ENCODE data around the gene EYS.
"Not testable (repeated sequence)": the region's sequence is repeated elsewhere in the genome, so short reads cannot be mapped to it uniquely, and the experiment has no call there.

Gene EYS

DNA sequence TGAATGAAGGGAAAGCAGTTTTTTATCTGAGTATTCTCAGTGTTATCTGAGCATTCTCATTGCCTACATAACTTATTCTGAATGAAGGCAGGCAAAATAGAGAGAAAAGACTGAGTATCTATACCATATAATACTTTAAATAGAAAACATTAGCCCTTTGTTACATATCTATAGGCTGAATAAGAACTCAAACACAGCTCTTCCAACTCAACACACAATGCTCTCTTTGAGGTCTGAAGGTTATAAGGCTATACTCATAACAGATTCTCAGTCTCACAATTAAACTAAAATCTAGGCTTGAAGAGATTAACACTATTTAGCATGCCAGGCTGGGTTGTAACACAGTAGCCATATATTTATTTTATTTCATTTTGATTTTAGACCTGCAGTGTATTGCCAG is 56.9 kb downstream of the EYS start:
- ATAC-seq (no peak), DNase-seq (ENCODE audit: low spot score in 2 of 2) (no peak)
- no peaks in the 10 kb centered on the region for H3K36me3 Mint-ChIP-seq
- no peak overlapping the region for H3K4me3 Mint-ChIP-seq
- H3K27ac Mint-ChIP-seq: no peak overlapping the region
- H3K9me3 Mint-ChIP-seq: peaks cover 32% of the 10 kb centered on the region
- no peaks in the 10 kb centered on the region for H3K4me1 Mint-ChIP-seq

DNA sequence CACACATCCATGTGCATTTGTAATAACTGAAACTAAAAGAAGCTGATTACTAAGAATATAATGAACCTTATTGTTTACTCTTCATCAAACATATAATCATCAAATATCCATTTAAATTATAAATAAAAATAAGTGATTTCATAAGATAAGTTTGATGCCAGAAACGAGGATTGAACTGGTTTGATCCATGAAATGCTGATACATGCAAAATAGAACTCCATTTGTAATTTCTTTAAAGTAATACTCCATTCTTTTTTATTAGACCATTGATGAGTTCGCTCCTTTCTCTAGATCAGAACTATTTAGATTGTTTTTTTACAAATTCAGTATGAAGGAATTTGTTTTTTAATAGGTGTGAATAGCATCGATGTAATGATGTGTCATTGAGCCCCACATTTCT is 57.6 kb downstream of the EYS start:
- peaks cover 32% of the 10 kb centered on the region for H3K9me3 Mint-ChIP-seq
- ATAC-seq (no peak), DNase-seq (ENCODE audit: low spot score in 2 of 2) (no peak)
- H3K4me1 Mint-ChIP-seq: no peaks in the 10 kb centered on the region
- no peak overlapping the region for H3K4me3 Mint-ChIP-seq
- H3K36me3 Mint-ChIP-seq: no peaks in the 10 kb centered on the region
- no peak overlapping the region for H3K27ac Mint-ChIP-seq

DNA sequence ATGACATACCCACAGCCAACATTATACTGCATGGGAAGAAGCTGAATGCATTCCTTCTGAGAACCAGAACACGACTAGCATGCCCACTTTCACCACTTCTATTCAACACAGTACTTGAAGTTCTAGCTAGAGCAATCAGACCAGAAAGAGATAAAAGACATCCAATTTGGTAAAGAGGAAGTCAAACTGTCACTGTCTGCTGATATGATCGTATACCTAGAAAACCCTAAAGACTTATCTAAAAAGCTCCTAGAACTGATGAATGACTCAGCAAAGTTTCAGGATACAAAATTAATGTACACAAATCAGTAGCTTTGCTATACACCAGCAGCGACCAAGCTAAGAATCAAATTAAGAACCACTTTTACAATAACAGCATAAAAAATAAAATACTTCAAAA is 60.5 kb downstream of the EYS start:
- no peak for DNase-seq (ENCODE audit: low spot score in 2 of 2)
- Mint-ChIP-seq H3K4me3 (no peak overlapping the region), H3K4me1 (no peaks in the 10 kb centered on the region), H3K36me3 (no peaks in the 10 kb centered on the region), H3K27ac (no peak overlapping the region), H3K9me3 (peaks cover 24% of the 10 kb centered on the region)
- ATAC-seq: no peak

DNA sequence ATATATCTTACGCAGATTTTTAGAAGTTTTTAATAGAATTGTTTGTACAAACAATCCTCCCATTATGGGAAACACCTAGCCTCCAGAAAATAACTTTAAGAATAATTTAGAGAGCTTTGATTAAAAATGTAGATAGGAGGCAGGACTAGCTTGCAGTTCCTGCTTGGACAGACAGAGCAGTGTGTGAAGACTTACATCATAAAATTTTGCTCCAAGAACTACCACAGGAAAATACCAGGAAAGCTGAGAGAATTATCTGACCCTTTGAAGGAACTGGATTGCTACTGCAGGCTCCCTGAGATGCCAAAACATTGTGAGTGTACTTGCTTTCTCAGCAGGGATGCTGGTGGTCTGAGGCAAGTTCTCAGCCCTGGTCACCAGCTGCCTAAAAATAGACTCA is 64.2 kb downstream of the EYS start:
- DNase-seq (ENCODE audit: low spot score in 2 of 2) (no peak), ATAC-seq (no peak)
- Mint-ChIP-seq H3K36me3 (no peaks in the 10 kb centered on the region), H3K9me3 (peaks cover 18% of the 10 kb centered on the region), H3K4me3 (no peak overlapping the region), H3K4me1 (no peaks in the 10 kb centered on the region), H3K27ac (no peak overlapping the region)

DNA sequence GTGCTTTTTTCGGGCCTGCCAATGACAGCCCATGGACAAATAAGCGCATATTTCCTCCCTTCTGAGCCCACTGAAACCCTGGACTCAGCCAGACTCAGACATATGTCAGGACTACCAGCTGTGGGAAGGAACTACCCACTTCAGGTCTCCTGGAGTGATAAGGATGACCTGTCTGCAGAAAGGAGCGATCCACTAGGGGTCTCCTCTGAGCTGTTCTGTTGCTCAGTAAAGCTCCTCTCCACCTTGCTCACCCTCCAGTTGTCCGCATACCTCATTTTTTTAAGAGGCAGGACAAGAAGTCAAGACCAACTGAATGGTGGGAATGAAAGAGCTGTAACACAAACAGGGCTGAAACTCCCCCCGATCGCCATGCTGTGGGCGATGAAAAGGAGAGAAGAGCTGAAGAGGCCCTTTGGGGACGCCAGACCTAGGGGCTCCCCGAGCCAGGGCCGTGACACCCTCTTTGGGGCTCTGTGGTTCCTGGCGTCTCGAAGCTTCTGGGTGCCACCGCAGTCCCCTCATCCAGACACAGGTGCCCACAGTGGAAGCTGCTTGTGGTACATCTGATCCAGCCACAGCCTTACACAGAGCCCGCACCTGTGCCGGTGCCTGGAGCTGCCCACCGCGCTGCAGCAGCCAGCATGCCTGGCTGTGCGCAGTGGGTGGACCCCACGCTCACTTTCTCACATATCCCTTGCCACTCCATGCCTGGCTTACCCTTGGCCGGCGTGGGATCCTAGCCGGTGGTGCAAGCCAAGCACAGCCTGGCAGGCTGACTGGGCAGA is 68.8 kb downstream of the EYS start:
- H3K4me3 Mint-ChIP-seq: no peak overlapping the region
- no peak for DNase-seq (ENCODE audit: low spot score in 2 of 2)
- H3K36me3 Mint-ChIP-seq: no peaks in the 10 kb centered on the region
- H3K4me1 Mint-ChIP-seq: no peaks in the 10 kb centered on the region
- H3K9me3 Mint-ChIP-seq: peaks cover 20% of the 10 kb centered on the region
- no peak overlapping the region for H3K27ac Mint-ChIP-seq
- ATAC-seq: no peak

DNA sequence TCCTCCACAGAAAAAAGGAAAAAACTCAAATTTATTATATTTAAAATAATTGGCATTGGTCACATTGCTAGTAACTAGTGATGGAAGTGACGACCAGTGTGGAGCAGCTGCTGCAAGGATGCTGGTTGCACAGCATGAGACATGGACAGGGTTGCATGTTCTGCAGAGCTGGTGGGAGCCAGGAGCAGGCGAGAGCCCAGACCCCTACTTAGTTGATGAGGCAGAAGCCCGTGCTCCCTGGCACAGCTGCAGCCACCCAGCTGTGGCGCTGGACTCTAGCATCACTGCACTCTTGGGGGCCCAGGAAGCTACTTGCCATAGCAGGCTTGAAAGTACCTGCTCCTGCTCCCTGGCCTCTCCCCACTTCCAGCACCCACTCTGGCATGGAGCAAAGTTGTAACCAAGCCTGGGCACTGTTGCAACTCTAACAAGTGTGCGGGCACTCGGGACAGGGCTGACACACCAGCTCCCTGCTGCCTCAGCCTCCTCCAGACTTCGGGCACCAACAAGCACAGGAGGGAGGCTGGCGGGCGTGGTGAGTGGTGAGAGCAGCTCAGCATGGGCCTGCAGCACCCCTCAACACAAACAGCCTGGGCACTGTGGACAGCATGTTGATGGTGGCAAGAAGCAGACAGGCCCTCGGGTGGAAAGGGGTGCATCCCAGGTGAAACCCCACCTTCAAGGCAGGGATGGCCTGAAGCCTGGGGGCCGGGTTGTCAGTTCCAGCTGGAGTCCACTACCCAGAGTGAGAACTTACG is 69.6 kb downstream of the EYS start:
- ATAC-seq: no peak
- Mint-ChIP-seq H3K36me3 (no peaks in the 10 kb centered on the region), H3K9me3 (peaks cover 20% of the 10 kb centered on the region), H3K4me1 (no peaks in the 10 kb centered on the region), H3K4me3 (no peak overlapping the region), H3K27ac (no peak overlapping the region)
- DNase-seq (ENCODE audit: low spot score in 2 of 2): no peak

DNA sequence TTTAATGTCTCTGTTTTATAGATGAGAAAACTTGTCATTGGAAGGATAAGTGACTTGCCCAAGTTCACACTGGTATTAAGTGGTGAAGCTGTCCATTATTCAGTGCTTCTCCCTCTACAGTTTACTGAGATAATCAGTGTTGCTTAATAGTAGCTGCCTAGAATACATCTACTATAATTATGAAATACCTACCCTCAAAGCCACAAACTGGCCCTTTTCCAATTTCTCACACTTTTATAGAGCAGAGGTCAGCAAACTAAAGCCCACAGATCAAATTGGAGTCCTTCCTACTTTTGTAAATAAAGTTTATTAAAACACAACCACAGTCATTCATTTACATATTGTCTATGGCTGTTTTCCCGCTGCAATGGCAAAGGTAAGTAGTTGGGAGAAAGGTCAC is 73.5 kb downstream of the EYS start:
- no peak overlapping the region for H3K4me3 Mint-ChIP-seq
- H3K9me3 Mint-ChIP-seq: peaks cover 22% of the 10 kb centered on the region
- H3K27ac Mint-ChIP-seq: no peak overlapping the region
- H3K36me3 Mint-ChIP-seq: no peaks in the 10 kb centered on the region
- H3K4me1 Mint-ChIP-seq: no peaks in the 10 kb centered on the region
- DNase-seq (ENCODE audit: low spot score in 2 of 2) (no peak), ATAC-seq (no peak)

DNA sequence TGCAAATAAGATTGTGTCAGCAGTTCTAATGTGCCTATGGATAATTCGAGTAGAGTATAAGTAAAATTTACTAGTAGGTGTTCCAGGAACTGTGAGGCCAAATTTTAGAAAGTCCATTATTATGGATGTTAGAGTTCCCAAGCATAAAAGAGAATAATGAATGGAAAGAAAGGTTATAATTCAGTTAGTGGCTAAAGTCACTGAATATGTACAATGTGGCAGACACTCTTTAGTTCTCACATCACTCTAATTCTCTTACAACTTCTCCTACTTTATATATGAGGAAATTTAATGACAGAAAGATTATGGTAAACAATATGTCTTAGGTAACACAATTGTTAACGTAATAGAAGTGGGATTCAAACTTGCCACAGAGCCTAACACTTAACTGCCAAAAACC is 75.3 kb downstream of the EYS start:
- ATAC-seq: no peak
- Mint-ChIP-seq H3K4me3 (no peak overlapping the region), H3K4me1 (no peaks in the 10 kb centered on the region), H3K9me3 (peaks cover 27% of the 10 kb centered on the region), H3K36me3 (no peaks in the 10 kb centered on the region), H3K27ac (no peak overlapping the region)
- no peak for DNase-seq (ENCODE audit: low spot score in 2 of 2)

DNA sequence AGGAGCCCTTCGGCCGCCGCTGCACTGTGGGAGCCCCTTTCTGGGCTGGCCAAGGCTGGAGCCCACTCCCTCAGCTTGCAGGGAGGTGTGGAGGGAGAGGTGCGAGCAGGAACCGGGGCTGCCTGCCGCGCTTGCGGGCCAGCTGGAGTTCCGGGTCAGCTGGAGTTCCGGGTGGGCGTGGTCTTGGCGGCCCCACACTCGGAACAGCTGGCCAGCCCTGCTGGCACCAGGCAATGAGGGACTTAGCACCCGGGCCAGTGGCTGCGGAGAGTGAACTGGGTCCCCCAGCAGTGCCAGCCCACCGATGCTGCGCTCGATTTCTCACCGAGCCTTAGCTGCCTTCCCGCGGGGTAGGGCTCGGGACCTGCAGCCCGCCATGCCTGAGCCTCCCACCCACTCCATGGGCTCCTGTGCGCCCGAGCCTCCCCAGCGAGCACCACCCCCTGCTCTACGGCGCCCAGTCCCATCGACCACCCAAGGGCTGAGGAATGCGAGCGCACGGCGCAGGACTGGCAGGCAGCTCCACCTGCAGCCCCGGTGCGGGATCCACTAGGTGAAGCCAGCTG is 79.5 kb downstream of the EYS start:
- ATAC-seq; H3K36me3 Mint-ChIP-seq; H3K4me1 Mint-ChIP-seq; H3K4me3 Mint-ChIP-seq; H3K27ac Mint-ChIP-seq; DNase-seq (ENCODE audit: low spot score in 2 of 2): not testable (repeated sequence)
- peaks cover 15% of the 10 kb centered on the region for H3K9me3 Mint-ChIP-seq

DNA sequence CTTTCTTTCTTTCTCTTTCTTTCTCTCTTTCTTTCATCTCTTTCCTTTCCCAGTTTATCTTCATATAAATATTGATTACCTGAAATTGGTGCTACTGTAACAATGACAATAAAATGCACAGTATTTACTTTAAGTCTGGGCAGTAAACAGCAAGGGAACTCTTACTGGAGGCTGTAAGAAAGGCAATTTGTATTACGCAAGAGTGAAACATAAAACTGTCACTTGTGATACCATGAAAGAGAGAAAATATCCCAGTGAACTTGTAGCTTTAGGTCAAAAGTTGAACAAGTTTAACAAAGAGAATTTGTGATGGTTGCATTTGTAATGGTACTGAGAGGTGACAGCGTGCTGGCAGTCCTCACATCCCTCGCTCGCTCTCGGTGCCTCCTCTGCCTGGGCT is 80.0 kb downstream of the EYS start:
- ATAC-seq (no peak), DNase-seq (ENCODE audit: low spot score in 2 of 2) (no peak)
- no peak overlapping the region for H3K4me3 Mint-ChIP-seq
- H3K9me3 Mint-ChIP-seq: peaks cover 15% of the 10 kb centered on the region
- H3K4me1 Mint-ChIP-seq: no peaks in the 10 kb centered on the region
- no peaks in the 10 kb centered on the region for H3K36me3 Mint-ChIP-seq
- no peak overlapping the region for H3K27ac Mint-ChIP-seq

DNA sequence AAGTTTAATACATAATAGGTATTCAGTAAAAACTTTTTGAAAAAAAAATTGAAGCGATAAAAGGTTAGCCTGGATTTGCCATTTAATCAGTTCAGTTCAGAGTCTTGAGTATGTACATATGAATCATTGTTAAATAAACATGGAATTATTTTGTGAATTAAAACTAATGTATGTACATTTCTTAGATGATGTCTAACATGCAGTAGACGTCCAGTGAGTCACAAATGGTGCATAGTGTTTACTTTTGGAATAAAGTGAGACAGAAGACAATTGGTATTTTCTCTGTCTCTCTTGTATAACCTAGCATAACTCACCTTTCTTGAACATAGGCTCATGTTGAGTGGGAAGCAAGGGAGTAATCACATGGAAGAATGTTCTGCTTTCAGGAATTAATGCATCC is 83.5 kb downstream of the EYS start:
- no peaks in the 10 kb centered on the region for H3K36me3 Mint-ChIP-seq
- peaks cover 13% of the 10 kb centered on the region for H3K9me3 Mint-ChIP-seq
- DNase-seq (ENCODE audit: low spot score in 2 of 2) (no peak), ATAC-seq (no peak)
- H3K4me3 Mint-ChIP-seq: no peak overlapping the region
- H3K27ac Mint-ChIP-seq: no peak overlapping the region
- H3K4me1 Mint-ChIP-seq: no peaks in the 10 kb centered on the region

DNA sequence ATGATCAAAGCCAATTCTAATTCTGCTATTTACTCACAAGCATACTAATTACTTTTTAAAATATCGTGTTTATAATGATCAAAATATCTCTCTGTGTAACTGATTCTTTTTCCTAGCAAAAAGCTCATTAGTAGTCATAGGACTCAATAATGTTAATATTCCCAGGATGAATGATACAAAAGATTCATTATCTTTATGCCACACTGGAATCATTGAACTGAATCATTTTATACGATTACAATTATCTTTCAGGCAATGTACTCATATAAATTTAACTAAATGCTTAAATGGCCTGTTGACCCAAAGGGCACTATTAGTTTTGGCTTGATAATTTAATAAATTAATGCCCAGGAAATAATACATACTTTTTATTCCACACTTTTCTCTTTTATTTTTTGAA is 96.3 kb downstream of the EYS start:
- ATAC-seq: no peak
- Mint-ChIP-seq H3K9me3 (peaks cover 3% of the 10 kb centered on the region), H3K36me3 (no peaks in the 10 kb centered on the region), H3K27ac (no peak overlapping the region), H3K4me1 (no peaks in the 10 kb centered on the region), H3K4me3 (no peak overlapping the region)
- DNase-seq (ENCODE audit: low spot score in 2 of 2): no peak

DNA sequence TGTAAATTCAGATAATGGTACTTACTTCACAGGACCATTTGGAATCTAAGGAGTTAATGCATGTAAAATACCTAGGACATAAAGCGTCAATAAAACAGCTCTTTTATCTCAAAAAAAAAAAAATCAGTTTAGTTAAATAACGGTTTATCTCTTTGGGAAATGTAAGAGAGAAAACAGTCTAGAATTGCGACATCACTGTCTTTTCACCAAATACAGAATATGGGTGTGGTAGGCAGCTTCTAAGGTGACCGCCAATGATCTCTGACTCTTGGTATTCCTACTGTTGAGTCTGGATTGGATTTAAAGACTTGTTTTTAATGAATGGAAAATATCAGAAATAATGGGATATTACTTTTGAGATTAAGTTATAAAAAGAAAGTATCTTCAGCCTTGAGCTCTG is 111.5 kb downstream of the EYS start:
- H3K27ac Mint-ChIP-seq: no peak overlapping the region
- peaks cover 12% of the 10 kb centered on the region for H3K9me3 Mint-ChIP-seq
- ATAC-seq (no peak), DNase-seq (ENCODE audit: low spot score in 2 of 2) (no peak)
- H3K4me1 Mint-ChIP-seq: no peaks in the 10 kb centered on the region
- H3K4me3 Mint-ChIP-seq: no peak overlapping the region
- no peaks in the 10 kb centered on the region for H3K36me3 Mint-ChIP-seq

DNA sequence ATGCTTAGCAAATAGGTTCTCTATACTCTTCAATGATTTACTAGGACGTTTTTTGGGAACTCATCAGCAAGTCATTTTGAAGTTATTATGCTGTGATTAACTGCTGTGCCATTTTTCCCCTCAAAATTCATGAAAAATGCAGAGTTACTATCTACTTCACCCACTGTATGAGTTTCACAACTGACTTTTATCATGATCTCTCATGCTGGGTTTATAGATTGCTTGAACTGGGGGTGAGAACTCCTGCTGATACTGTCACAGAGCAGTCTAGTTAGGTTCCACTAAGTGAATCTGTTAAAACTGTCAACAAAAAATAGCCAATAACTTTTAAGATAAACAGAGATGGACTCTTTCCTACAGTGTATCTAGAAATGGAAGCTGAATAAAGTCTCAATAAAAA is 136.7 kb downstream of the EYS start:
- no peak for ATAC-seq
- no peak overlapping the region for H3K27ac Mint-ChIP-seq
- no peaks in the 10 kb centered on the region for H3K4me1 Mint-ChIP-seq

DNA sequence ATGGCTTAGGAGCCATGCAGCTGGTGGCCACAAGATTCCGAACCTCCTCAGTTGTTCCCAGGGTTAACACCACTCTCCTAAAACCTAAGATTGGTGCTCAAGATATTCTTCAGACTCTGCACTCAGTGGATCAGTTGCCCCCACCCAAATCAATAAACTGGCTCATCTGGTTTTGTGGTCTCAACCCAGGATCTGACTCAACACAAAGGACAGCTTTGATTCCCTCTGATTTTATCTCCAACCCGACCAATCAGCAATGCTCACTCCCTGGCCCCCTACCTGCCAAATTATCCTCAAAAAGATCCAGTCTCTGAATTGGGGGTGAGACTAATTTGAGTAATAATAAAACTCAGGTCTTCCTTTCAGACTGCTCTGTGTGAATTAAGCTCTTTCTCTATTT is 137.5 kb downstream of the EYS start:
- no peaks in the 10 kb centered on the region for H3K4me1 Mint-ChIP-seq
- H3K4me3 Mint-ChIP-seq: no peak overlapping the region
- H3K27ac Mint-ChIP-seq: no peak overlapping the region
- ATAC-seq: no peak
- H3K9me3 Mint-ChIP-seq: peaks cover 10% of the 10 kb centered on the region
- no peak for DNase-seq (ENCODE audit: low spot score in 2 of 2)
- H3K36me3 Mint-ChIP-seq: no peaks in the 10 kb centered on the region

More for the DNA sequence above, 136.7 kb downstream of the EYS start:
- H3K9me3 Mint-ChIP-seq: peaks cover 10% of the 10 kb centered on the region
- no peaks in the 10 kb centered on the region for H3K36me3 Mint-ChIP-seq
- H3K4me3 Mint-ChIP-seq: no peak overlapping the region
- DNase-seq (ENCODE audit: low spot score in 2 of 2): no peak

DNA sequence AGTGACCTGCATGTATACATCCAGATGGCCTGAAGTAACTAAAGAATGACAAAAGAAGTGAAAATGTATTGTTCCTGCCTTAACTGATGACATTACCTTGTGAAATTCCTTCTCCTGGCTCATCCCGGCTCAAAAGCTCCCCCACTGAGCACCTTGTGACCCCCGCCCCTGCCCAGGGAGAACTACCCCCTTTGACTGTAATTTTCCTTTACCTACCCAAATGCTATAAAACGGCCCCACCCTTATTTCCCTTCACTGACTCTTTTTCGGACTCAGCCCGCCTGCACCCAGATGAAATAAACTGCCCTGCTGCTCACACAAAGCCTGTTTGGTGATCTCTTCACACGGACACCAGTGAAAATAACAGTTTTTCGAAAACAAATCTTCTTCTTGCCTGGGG is 138.0 kb downstream of the EYS start:
- H3K4me1 Mint-ChIP-seq; H3K9me3 Mint-ChIP-seq; DNase-seq (ENCODE audit: low spot score in 2 of 2); H3K4me3 Mint-ChIP-seq; H3K36me3 Mint-ChIP-seq; H3K27ac Mint-ChIP-seq; ATAC-seq: not testable (repeated sequence)
